K562 (cell line): ENCODE results near the gene COL9A3. TPM values are rescaled to one million over a fixed set of nuclear protein-coding genes. Genes with fewer than 3 reads are reported as not detected.

Experiments
- ATAC-seq: fragments of 200-7000 bp; cut with Tn5 transposase; 3 replicates; pipeline ENCODE4 v1.9.1; 2020; ENCODE audit warnings: moderate library complexity
- BruUV-seq: library from RNA; stranded (reverse); fragments of 400-500 nt; replicated peaks from 2 replicates; lab custom pipeline; 2021; lab: Mats Ljungman, UMichigan
- CTCF ChIA-PET: fragments of 300-600 bp; formaldehyde crosslinking; extraction: SDS; loops from one replicate; lab custom pipeline; 2021; ENCODE audit warnings: low intra/inter-chr PET ratio; lab: Yijun Ruan, JAX
- POLR2A ChIA-PET: fragments of 300-600, 350-650 bp; sonication (Branson Sonifier 250); formaldehyde crosslinking; extraction: SDS; loops from one replicate; lab custom pipeline; 2021; ENCODE audit warnings: antibody characterized with exemption, inconsistent platforms; lab: Yijun Ruan, JAX
- DNase-seq, 4 experiments: peaks; one replicate each; pipeline versions ENCODE4 v3.0.0 to v3.0.0-alpha.2; 2011 to 2018; ENCODE audit warnings: low spot score in 3 of 4, mixed read lengths in 3 of 4; ENCODE audit errors: extremely low read depth in 1 of 4
- FAIRE-seq: peaks from 2 replicates; lab custom pipeline; 2011; peaks lifted over from hg19 to GRCh38; lab: Jason Lieb, UNC
- H2AFZ ChIP-seq: 2 replicates; pipeline ENCODE4 v1.6.0; 2011; ENCODE audit warnings: low read depth, low read length, control low read depth, inconsistent platforms
- H3K27ac ChIP-seq: fragments of 200-600 bp; 3 replicates; pipeline ENCODE4 v1.8.0; 2011; ENCODE audit warnings: low read depth, mild to moderate bottlenecking, control low read depth, inconsistent platforms, low read length, moderate library complexity, mixed read lengths; ENCODE audit errors: extremely low read depth
- H3K27me3 ChIP-seq, 2 experiments: fragments of 300-600 bp in 1 of 2; 2 replicates in 1 of 2; 3 replicates in 1 of 2; pipeline versions ENCODE4 v1.6.0 to v1.8.0; 2011; ENCODE audit warnings: inconsistent platforms in 2 of 2, low read length in 2 of 2, mild to moderate bottlenecking in 1 of 2, mixed read lengths in 1 of 2, moderate library complexity in 1 of 2; ENCODE audit not compliant: control insufficient read depth in 2 of 2, insufficient read depth in 2 of 2
- H3K36me3 ChIP-seq: fragments of 300-600 bp; 3 replicates; pipeline ENCODE4 v1.8.0; 2011; ENCODE audit warnings: mild to moderate bottlenecking, low read length, inconsistent platforms; ENCODE audit not compliant: control insufficient read depth, insufficient read depth
- H3K4me1 ChIP-seq, 2 experiments: fragments of 200-600 bp in 1 of 2; replicated peaks in 1 of 2; 2 replicates in 1 of 2; 3 replicates in 1 of 2; pipeline versions ENCODE4 v1.5.1 to v1.8.0; 2011; ENCODE audit warnings: inconsistent platforms in 2 of 2, low read length in 2 of 2, mild to moderate bottlenecking in 1 of 2, mixed read lengths in 1 of 2, moderate library complexity in 1 of 2; ENCODE audit not compliant: control insufficient read depth in 2 of 2, insufficient read depth in 2 of 2
- H3K4me2 ChIP-seq: 2 replicates; pipeline ENCODE4 v1.6.1; 2011; ENCODE audit warnings: low read length, control low read depth, inconsistent platforms, mixed read lengths; ENCODE audit not compliant: insufficient read depth
- H3K4me3 ChIP-seq: fragments of 200-600 bp; sonication (generic), shearing (Covaris generic); 2 replicates; pipeline ENCODE4 v1.5.1; 2016; ENCODE audit warnings: control low read depth, inconsistent platforms
- H3K79me2 ChIP-seq: fragments of 200-600 bp; 3 replicates; pipeline ENCODE4 v1.8.0; 2011; ENCODE audit warnings: low read length, inconsistent platforms; ENCODE audit not compliant: control insufficient read depth, insufficient read depth
- H3K9ac ChIP-seq, 2 experiments: 2 replicates each; pipeline versions ENCODE4 v1.6.0 to v1.6.1; 2011; ENCODE audit warnings: low read depth in 2 of 2, low read length in 2 of 2, control low read depth in 1 of 2, inconsistent platforms in 1 of 2, mild to moderate bottlenecking in 1 of 2, mixed read lengths in 1 of 2; ENCODE audit not compliant: insufficient read depth in 1 of 2
- H3K9me1 ChIP-seq: one replicate; pipeline ENCODE4 v1.6.0; 2011; ENCODE audit warnings: inconsistent platforms, mild to moderate bottlenecking, low read length, moderate library complexity; ENCODE audit not compliant: control insufficient read depth, insufficient read depth
- H3K9me3 ChIP-seq: replicated peaks from 2 replicates; pipeline ENCODE4 v1.5.1; 2011; ENCODE audit warnings: low read depth, low read length, inconsistent platforms; ENCODE audit not compliant: control insufficient read depth, insufficient read depth
- H4K20me1 ChIP-seq: replicated peaks from 2 replicates; pipeline ENCODE4 v1.6.1; 2011; ENCODE audit warnings: low read length, inconsistent platforms, mixed read lengths; ENCODE audit not compliant: control insufficient read depth, insufficient read depth
- CHD4 ChIP-seq: fragments of 200-600 bp; sonication (generic); IDR thresholded peaks from 3 replicates; pipeline ENCODE4 v1.6.1; 2012; ENCODE audit warnings: low read depth, mild to moderate bottlenecking, mixed read lengths, low read length, inconsistent platforms; ENCODE audit not compliant: insufficient read depth, insufficient replicate concordance, poor library complexity, severe bottlenecking
- ZNF133 ChIP-seq: fragments of 250-450 bp; sonication (Bioruptor Pico); IDR thresholded peaks from 2 replicates; pipeline ENCODE4 v1.4.0; 2020; ENCODE audit warnings: mild to moderate bottlenecking
- ZNF644 ChIP-seq: fragments of 200-800 bp; sonication (Bioruptor generic); IDR thresholded peaks from 2 replicates; pipeline ENCODE4 v1.6.1; 2016; ENCODE audit warnings: low read depth, missing genetic modification characterization, missing compliant biosample characterization
- WGBS: fragments of 100-300 bp; shearing (Covaris generic); methylation state at CpG from one replicate; pipeline ENCODE4 v1.1.6; 2016; ENCODE audit warnings: low coverage, mixed read lengths; ENCODE audit not compliant: insufficient coverage; ENCODE audit errors: missing lambda C conversion rate; 5-methylcytosine and 5-hydroxymethylcytosine counted together
- in situ Hi-C: fragments of 300-500 bp; cut with MboI; formaldehyde crosslinking; loops from 4 replicates; pipeline ENCODE4 v1.15.0; 2018; ENCODE audit warnings: inconsistent platforms, mixed read lengths
- intact Hi-C: fragments of 100-400 bp; cut with micrococcal nuclease; formaldehyde crosslinking; loops from 2 replicates; pipeline ENCODE4 v1.14.2; 2022
- polyA plus RNA-seq, 8 experiments: library from polyadenylated mRNA; depleted of rRNA in 4 of 8; stranded (reverse) in 5 of 8; unstranded in 3 of 8; fragments of >200 nt; fragmentation: Nextera tagmentation in 2 of 8; fragmentation: Illumina TruSeq in 1 of 8; extraction: Ambion mirVana in 2 of 8; extraction: Trizol in 1 of 8; gene quantifications; 2 replicates each; pipeline versions ENCODE4 v1.2.1 to v1.2.3, GENCODE V29; 2011 to 2014; ENCODE audit warnings: inconsistent platforms in 1 of 8, missing spikeins in 1 of 8
- total RNA-seq, 7 experiments: library from RNA; depleted of rRNA in 6 of 7; stranded (reverse); fragments of >200 nt in 6 of 7; fragmentation: Illumina TruSeq in 2 of 7; extraction: Trizol in 2 of 7; gene quantifications; 2 replicates each; pipeline versions ENCODE4 v1.2.1 to v1.2.3, GENCODE V29; 2011 to 2021; ENCODE audit warnings: low replicate concordance in 1 of 7
- TF ChIP-seq, protein P1 (sequence below): sonication (generic); formaldehyde crosslinking; IDR thresholded peaks from 2 replicates; pipeline ENCODE4 v1.8.0; 2022; ENCODE audit warnings: mild to moderate bottlenecking, missing genetic modification reagents
- TF ChIP-seq, protein P2 (sequence below), 2 experiments: fragments of 450-650 bp; IDR thresholded peaks; 2 replicates each; pipeline ENCODE4 v1.6.1; 2018; ENCODE audit warnings: mild to moderate bottlenecking in 2 of 2, low read depth in 1 of 2; ENCODE audit not compliant: partially characterized antibody in 2 of 2

Gene COL9A3
- total and polyA plus RNA-seq, 9 of the 15 experiments (the other 6 are each of a cell fraction or from before 2014, with no cell fraction given) = 0.14 to 3.6 (median 0.88) TPM; not detected in 1

DNA sequence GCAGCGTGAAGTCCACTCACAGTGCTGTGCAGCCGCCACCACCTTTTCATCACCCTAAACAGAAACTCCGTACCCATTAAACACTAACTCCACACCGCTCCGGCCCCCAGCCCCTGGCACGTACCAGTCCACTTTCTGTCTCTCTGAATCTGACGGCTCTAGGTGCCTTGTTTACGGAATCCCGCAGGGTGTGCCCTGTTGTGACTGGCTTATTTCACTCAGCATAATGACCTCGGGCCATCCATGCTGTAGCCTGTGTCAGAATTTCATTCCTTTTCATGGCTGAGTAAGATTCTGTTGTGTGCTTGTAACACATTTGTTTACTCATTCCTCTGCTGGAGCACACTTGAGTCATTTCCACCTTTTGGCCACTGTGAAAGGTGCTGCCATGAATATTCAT lies 26.8 kb downstream of the COL9A3 start (continued):
- no peak for TF ChIP-seq ZNF644
- TF ChIP-seq, protein P1, sequence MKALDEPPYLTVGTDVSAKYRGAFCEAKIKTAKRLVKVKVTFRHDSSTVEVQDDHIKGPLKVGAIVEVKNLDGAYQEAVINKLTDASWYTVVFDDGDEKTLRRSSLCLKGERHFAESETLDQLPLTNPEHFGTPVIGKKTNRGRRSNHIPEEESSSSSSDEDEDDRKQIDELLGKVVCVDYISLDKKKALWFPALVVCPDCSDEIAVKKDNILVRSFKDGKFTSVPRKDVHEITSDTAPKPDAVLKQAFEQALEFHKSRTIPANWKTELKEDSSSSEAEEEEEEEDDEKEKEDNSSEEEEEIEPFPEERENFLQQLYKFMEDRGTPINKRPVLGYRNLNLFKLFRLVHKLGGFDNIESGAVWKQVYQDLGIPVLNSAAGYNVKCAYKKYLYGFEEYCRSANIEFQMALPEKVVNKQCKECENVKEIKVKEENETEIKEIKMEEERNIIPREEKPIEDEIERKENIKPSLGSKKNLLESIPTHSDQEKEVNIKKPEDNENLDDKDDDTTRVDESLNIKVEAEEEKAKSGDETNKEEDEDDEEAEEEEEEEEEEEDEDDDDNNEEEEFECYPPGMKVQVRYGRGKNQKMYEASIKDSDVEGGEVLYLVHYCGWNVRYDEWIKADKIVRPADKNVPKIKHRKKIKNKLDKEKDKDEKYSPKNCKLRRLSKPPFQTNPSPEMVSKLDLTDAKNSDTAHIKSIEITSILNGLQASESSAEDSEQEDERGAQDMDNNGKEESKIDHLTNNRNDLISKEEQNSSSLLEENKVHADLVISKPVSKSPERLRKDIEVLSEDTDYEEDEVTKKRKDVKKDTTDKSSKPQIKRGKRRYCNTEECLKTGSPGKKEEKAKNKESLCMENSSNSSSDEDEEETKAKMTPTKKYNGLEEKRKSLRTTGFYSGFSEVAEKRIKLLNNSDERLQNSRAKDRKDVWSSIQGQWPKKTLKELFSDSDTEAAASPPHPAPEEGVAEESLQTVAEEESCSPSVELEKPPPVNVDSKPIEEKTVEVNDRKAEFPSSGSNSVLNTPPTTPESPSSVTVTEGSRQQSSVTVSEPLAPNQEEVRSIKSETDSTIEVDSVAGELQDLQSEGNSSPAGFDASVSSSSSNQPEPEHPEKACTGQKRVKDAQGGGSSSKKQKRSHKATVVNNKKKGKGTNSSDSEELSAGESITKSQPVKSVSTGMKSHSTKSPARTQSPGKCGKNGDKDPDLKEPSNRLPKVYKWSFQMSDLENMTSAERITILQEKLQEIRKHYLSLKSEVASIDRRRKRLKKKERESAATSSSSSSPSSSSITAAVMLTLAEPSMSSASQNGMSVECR (CRISPR knock-in tag) = no peak
- TF ChIP-seq ZNF133 (CRISPR knock-in tag) = no peak

DNA sequence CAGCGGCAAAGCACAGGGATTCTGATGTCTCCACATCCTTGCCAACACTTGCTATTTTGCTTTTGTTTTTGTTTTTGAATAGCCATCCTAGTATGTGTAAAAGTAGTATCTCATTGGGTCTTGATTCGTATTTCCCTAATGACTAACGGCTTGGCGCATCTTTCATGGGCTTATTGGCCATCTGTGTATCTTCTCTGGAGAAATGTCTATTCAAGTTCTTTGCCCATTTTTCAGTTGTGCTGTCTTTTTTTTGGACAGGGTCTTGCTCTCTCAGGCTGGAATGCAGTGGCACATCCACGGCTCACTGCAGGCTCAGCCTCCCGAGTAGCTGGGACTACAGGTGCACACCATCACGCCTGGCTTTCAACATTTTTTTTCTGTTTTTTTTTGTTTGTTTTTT lies 27.3 kb downstream of the COL9A3 start:
- DNase-seq (no peak), FAIRE-seq (peak; percentile 26), ATAC-seq (no peak)
- no peaks in the 10 kb centered on the region for H4K20me1 ChIP-seq
- H3K9me1 ChIP-seq = no peaks in the 10 kb centered on the region
- H3K27me3 ChIP-seq = no peaks in the 10 kb centered on the region
- H3K4me3 ChIP-seq = no peak overlapping the region
- CTCF ChIA-PET = no interaction called here
- peaks cover 31% of the 10 kb centered on the region for H3K36me3 ChIP-seq
- peaks cover 0 to 18% of the 10 kb centered on the region in 2 experiments; a peak in 1 of 5 replicates for H3K4me1 ChIP-seq
- POLR2A ChIA-PET = interaction anchor here (0.7 kb wide), 1 partner anchor 33 kb away, joined by 3 read pairs; no protein-coding TSS in a partner anchor
- H3K4me2 ChIP-seq = no peak overlapping the region
- TF ChIP-seq, protein P2, sequence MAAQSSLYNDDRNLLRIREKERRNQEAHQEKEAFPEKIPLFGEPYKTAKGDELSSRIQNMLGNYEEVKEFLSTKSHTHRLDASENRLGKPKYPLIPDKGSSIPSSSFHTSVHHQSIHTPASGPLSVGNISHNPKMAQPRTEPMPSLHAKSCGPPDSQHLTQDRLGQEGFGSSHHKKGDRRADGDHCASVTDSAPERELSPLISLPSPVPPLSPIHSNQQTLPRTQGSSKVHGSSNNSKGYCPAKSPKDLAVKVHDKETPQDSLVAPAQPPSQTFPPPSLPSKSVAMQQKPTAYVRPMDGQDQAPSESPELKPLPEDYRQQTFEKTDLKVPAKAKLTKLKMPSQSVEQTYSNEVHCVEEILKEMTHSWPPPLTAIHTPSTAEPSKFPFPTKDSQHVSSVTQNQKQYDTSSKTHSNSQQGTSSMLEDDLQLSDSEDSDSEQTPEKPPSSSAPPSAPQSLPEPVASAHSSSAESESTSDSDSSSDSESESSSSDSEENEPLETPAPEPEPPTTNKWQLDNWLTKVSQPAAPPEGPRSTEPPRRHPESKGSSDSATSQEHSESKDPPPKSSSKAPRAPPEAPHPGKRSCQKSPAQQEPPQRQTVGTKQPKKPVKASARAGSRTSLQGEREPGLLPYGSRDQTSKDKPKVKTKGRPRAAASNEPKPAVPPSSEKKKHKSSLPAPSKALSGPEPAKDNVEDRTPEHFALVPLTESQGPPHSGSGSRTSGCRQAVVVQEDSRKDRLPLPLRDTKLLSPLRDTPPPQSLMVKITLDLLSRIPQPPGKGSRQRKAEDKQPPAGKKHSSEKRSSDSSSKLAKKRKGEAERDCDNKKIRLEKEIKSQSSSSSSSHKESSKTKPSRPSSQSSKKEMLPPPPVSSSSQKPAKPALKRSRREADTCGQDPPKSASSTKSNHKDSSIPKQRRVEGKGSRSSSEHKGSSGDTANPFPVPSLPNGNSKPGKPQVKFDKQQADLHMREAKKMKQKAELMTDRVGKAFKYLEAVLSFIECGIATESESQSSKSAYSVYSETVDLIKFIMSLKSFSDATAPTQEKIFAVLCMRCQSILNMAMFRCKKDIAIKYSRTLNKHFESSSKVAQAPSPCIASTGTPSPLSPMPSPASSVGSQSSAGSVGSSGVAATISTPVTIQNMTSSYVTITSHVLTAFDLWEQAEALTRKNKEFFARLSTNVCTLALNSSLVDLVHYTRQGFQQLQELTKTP (IDR thresholded peaks at IDR 0.05; ENCODE audit: low read depth in 1 of 2, partially characterized antibody in 2 of 2) = peak in 1 of 2 experiments; percentile 98
- TF ChIP-seq CHD4 = no peak
- no peak overlapping the region for H3K27ac ChIP-seq
- H3K9me3 ChIP-seq = no peaks in the 10 kb centered on the region
- no peak overlapping the region for H2AFZ ChIP-seq
- H3K9ac ChIP-seq = no peak overlapping the region
- no peaks in the 10 kb centered on the region for H3K79me2 ChIP-seq
- intact Hi-C loops (no loop called here), in situ Hi-C loops (no loop called here)
- BruUV-seq = no TSS peak
- 72% methylated on average over 7 of the region's 7 CpGs for WGBS
